GM12874 (cell line): ENCODE measurements around the gene BCAP31.

Experiments used
- TF ChIP-seq, protein P1 (sequence below): IDR thresholded peaks from 2 replicates; pipeline ENCODE4 v1.5.1; 2011; ENCODE audit warnings: low read depth, mild to moderate bottlenecking, control low read depth, low read length, moderate library complexity; ENCODE audit not compliant: insufficient read depth

BCAP31 gene

GRCh38 chrX:153700967-153701366, 23.2 kb downstream of the BCAP31 start:
- TF ChIP-seq, protein P1, sequence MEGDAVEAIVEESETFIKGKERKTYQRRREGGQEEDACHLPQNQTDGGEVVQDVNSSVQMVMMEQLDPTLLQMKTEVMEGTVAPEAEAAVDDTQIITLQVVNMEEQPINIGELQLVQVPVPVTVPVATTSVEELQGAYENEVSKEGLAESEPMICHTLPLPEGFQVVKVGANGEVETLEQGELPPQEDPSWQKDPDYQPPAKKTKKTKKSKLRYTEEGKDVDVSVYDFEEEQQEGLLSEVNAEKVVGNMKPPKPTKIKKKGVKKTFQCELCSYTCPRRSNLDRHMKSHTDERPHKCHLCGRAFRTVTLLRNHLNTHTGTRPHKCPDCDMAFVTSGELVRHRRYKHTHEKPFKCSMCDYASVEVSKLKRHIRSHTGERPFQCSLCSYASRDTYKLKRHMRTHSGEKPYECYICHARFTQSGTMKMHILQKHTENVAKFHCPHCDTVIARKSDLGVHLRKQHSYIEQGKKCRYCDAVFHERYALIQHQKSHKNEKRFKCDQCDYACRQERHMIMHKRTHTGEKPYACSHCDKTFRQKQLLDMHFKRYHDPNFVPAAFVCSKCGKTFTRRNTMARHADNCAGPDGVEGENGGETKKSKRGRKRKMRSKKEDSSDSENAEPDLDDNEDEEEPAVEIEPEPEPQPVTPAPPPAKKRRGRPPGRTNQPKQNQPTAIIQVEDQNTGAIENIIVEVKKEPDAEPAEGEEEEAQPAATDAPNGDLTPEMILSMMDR = no peak

DNA sequence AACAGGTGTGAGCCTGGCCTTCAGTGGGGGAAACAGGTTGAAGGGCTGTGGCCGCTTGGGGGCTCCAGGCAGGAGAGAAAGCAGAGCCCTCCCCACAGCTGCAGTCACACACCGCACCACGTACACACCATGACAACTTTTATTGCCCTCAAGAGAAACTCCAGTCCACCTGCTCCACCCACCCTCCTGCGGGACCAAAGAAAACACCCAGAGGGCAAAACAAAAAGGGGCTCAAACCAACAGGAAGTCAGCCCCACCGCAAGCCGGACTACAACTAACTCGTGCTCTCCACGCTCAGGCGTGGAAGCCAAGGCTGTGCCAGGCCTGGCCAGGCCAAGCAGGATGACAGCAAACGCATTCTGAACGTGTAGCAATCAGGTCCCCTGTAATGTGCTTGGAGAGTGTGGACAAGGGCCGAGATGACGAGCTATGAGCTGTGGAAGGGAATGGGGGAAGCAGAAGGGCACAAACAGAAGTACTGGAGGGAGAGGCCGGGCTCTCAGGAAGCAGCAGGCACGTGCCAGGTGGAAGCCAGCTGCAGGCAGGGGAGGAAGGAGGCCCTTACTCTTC, 23.7 kb downstream of the BCAP31 start:
- TF ChIP-seq, protein P1 = no peak

DNA sequence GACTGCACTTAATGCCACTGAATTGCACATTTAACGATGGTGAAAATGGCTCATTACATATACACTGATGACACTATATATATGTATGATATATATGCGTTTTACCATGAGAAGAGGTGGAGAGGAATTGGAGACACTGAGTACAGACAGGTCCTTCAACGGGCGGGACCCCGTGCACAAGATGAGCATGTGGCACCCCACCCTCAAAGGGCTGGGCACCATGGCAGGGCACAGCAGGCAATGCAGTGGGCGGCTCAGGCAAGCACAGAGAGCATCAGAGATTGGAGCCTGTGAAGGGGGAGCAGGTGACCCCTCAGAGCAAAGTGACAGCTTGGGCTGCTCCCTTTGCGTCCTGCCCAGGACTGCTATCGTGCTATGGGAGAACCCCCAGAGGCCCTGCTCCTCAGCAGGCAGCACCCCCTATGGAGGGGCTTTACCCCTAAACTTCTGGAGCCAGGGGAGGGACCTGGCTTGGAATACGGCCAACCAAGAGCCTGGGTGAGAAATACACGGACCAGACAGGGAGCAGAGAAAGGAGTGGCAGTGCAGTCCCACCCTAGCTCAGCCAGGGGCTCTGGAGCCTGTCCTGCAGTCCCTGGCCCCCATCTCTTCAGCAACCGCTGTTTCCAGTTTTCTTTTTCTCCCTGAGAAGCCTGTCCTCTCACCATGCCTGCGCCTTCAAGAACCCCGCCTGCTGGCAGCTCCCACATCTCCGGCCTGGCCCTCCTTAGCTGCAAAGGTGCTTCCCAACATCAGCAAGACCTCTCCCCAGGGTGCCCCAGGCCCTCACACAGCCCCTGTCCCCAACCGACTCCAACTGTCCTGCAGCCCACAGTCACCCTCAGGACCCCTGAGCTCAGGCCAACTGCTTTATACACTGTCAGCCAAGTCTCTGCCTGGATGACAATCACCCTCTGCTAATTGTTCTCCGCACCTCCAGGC, 26.0 kb downstream of the BCAP31 start:
- TF ChIP-seq, protein P1 = no peak

- TF ChIP-seq, protein P1 = no peak
Measured at GRCh38 chrX:153696100-153696499, 28.1 kb downstream of the BCAP31 start.

DNA sequence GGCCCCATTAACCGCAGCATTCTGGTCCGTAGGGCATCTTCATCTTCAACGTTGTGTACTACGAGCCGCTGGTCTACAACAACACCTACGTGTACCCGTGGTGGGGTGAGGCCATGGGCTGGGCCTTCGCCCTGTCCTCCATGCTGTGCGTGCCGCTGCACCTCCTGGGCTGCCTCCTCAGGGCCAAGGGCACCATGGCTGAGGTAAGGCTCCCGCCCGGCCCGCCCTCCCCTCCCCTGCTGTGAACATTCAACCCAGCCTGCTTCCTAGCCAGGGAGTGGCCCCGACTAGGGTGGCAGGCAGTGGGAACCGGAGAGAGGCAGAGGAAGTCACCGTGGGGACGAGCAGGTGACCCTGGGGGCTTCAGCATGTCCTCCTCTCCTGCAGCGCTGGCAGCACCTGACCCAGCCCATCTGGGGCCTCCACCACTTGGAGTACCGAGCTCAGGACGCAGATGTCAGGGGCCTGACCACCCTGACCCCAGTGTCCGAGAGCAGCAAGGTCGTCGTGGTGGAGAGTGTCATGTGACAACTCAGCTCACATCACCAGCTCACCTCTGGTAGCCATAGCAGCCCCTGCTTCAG, 29.4 kb downstream of the BCAP31 start:
- TF ChIP-seq, protein P1 = no peak

DNA sequence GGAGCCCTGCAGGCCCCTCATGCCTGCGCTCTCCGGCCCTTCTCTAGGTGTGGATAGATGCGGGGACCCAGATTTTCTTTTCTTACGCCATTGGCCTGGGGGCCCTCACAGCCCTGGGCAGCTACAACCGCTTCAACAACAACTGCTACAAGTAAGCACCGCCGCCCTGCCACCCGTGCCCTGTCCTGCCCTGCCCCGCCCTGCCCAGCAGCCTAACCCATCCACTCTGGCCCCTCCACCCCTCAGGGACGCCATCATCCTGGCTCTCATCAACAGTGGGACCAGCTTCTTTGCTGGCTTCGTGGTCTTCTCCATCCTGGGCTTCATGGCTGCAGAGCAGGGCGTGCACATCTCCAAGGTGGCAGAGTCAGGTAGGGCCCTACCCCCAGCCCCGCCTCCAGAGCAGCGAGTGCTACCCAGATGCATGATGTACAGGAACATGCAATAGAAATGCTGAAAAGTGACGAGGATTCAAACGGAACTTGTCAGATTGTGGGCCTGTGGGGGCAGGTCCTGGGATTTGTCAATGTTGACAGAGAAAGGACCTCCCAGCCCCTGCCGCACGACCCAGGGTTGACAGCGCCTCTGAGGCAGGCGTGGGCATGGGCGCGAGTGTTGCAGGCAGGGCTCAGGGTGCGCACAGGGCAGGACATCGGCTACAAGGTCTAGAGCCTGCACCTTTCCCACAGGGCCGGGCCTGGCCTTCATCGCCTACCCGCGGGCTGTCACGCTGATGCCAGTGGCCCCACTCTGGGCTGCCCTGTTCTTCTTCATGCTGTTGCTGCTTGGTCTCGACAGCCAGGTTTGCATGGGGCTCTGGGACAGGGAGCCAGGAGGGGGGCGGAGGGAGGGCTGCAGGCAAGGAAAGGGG, 30.7 kb downstream of the BCAP31 start:
- TF ChIP-seq, protein P1 = no peak
